Activated naive CD4-positive, alpha-beta T cell treated with anti-CD3 and anti-CD28 coated beads, Interleukin-2, amount 50 U/mL, for 72 hours (primary cell): ENCODE measurements around the gene COG8. TPM values are rescaled to one million over a fixed set of nuclear protein-coding genes. Genes with fewer than 3 reads are reported as not detected.
"Not testable (repeated sequence)": the region's sequence is repeated elsewhere in the genome, so short reads cannot be mapped to it uniquely, and the experiment has no call there.

Source experiments
- ATAC-seq, 2 donors: fragments of 150-1000 bp; cut with Tn5 transposase; 2 replicates each; pipeline ENCODE4 v1.10.0; 2021; ENCODE audit warnings: mild to moderate bottlenecking in 2 of 2, moderate library complexity in 2 of 2
- DNase-seq, 2 donors: peaks; one replicate each; pipeline ENCODE4 v3.0.0; 2021 to 2022; ENCODE audit warnings: low spot score in 2 of 2
- H3K27ac Mint-ChIP-seq, 2 donors: one replicate each; pipeline ENCODE4 v1.8.0; 2022; ENCODE audit warnings: mild to moderate bottlenecking in 2 of 2, mixed read lengths in 2 of 2
- H3K36me3 Mint-ChIP-seq, 2 donors: one replicate each; pipeline ENCODE4 v1.8.0; 2022; ENCODE audit warnings: mixed read lengths in 2 of 2
- H3K9me3 Mint-ChIP-seq, 2 donors: one replicate each; pipeline ENCODE4 v1.8.0; 2022; ENCODE audit warnings: mixed read lengths in 2 of 2
- total RNA-seq, 2 donors: library from RNA; stranded (reverse); gene quantifications; one replicate each; pipeline ENCODE4 v1.2.3, GENCODE V29; 2022

Gene COG8
- total RNA-seq, 2 donors from 2014 or later = 26.9 to 28.2 TPM

- peak in 1 of 2 donors; percentile 44 for DNase-seq
- Mint-ChIP-seq H3K27ac (peak overlapping the region in 1 of 2 donors; percentile 78), H3K36me3 (peaks cover 13% of the 10 kb centered on the region in 2 donors), H3K9me3 (no peaks in the 10 kb centered on the region)
- ATAC-seq = no peak
These were observed 23.7 kb downstream of the COG8 start for GRCh38 chr16:69315486-69316311.

- DNase-seq (peak in 1 of 2 donors; percentile 30), ATAC-seq (no peak)
- peaks cover 10 to 11% of the 10 kb centered on the region in 2 donors for H3K36me3 Mint-ChIP-seq
- H3K9me3 Mint-ChIP-seq = no peaks in the 10 kb centered on the region
- no peak overlapping the region for H3K27ac Mint-ChIP-seq
These were observed 24.8 kb downstream of the COG8 start for GRCh38 chr16:69314534-69314933.

GRCh38 chr16:69313469-69313868 lies 25.9 kb downstream of the COG8 start:
- no peak for DNase-seq
- H3K27ac Mint-ChIP-seq = peak overlapping the region; percentile 55 to 69
- peaks cover 7% of the 10 kb centered on the region in 2 donors for H3K36me3 Mint-ChIP-seq
- H3K9me3 Mint-ChIP-seq = no peaks in the 10 kb centered on the region
- ATAC-seq = no peak

GRCh38 chr16:69311533-69312387 lies 27.6 kb downstream of the COG8 start:
- H3K27ac Mint-ChIP-seq = peak overlapping the region; percentile 91 to 100
- H3K9me3 Mint-ChIP-seq = no peaks in the 10 kb centered on the region
- DNase-seq = peak in 1 of 2 donors; percentile 57
- peaks cover 7% of the 10 kb centered on the region in 2 donors for H3K36me3 Mint-ChIP-seq
- ATAC-seq = peak; percentile 56 to 65

GRCh38 chr16:69310653-69311532 lies 28.5 kb downstream of the COG8 start, which contains the start of gene VPS4A:
VPS4A (plus strand) TSS chr16:69311350; CDS start chr16:69311512, 162 bp downstream.
- DNase-seq (peak; percentile 97 to 100), ATAC-seq (peak; percentile 95 to 96)
- no peaks in the 10 kb centered on the region for H3K9me3 Mint-ChIP-seq
- H3K36me3 Mint-ChIP-seq = peaks cover 7% of the 10 kb centered on the region in 2 donors
- H3K27ac Mint-ChIP-seq = peak within 1 kb of the TSS; percentile 91 to 100

- Mint-ChIP-seq H3K36me3 (peaks cover 7% of the 10 kb centered on the region in 2 donors), H3K27ac (no peak overlapping the region), H3K9me3 (no peaks in the 10 kb centered on the region)
- DNase-seq (peak in 1 of 2 donors; percentile 44), ATAC-seq (no peak)
These were observed 30.0 kb downstream of the COG8 start for GRCh38 chr16:69309316-69309715.

GRCh38 chr16:69307856-69308255 lies 31.5 kb downstream of the COG8 start:
- DNase-seq = no peak

GRCh38 chr16:69307091-69307490 lies 32.3 kb downstream of the COG8 start:
- Mint-ChIP-seq H3K9me3 (no peaks in the 10 kb centered on the region), H3K27ac (no peak overlapping the region), H3K36me3 (peaks cover 5 to 6% of the 10 kb centered on the region in 2 donors)
- no peak for DNase-seq
- ATAC-seq = no peak

More at GRCh38 chr16:69307856-69308255, 31.5 kb downstream of the COG8 start:
- no peak for ATAC-seq
- Mint-ChIP-seq H3K9me3 (no peaks in the 10 kb centered on the region), H3K36me3 (peaks cover 7% of the 10 kb centered on the region in 2 donors), H3K27ac (no peak overlapping the region)

- no peak overlapping the region for H3K27ac Mint-ChIP-seq
- DNase-seq (no peak), ATAC-seq (no peak)
- H3K36me3 Mint-ChIP-seq = no peaks in the 10 kb centered on the region
- no peaks in the 10 kb centered on the region for H3K9me3 Mint-ChIP-seq
These were observed 33.3 kb downstream of the COG8 start for GRCh38 chr16:69306031-69306430.

GRCh38 chr16:69302301-69302700 lies 37.1 kb downstream of the COG8 start:
- Mint-ChIP-seq H3K27ac (no peak overlapping the region), H3K36me3 (no peaks in the 10 kb centered on the region), H3K9me3 (no peaks in the 10 kb centered on the region)
- ATAC-seq (no peak), DNase-seq (no peak)

- ATAC-seq (no peak), DNase-seq (no peak)
- no peaks in the 10 kb centered on the region for H3K36me3 Mint-ChIP-seq
- H3K27ac Mint-ChIP-seq = no peak overlapping the region
- H3K9me3 Mint-ChIP-seq = no peaks in the 10 kb centered on the region
These were observed 37.5 kb downstream of the COG8 start for GRCh38 chr16:69301861-69302260.

GRCh38 chr16:69301187-69301586 lies 38.2 kb downstream of the COG8 start:
- no peak overlapping the region for H3K27ac Mint-ChIP-seq
- ATAC-seq = no peak
- H3K36me3 Mint-ChIP-seq = no peaks in the 10 kb centered on the region
- no peaks in the 10 kb centered on the region for H3K9me3 Mint-ChIP-seq
- DNase-seq = no peak

GRCh38 chr16:69298261-69298660 lies 41.1 kb downstream of the COG8 start:
- Mint-ChIP-seq H3K36me3 (no peaks in the 10 kb centered on the region), H3K9me3 (no peaks in the 10 kb centered on the region), H3K27ac (no peak overlapping the region)
- ATAC-seq (no peak), DNase-seq (no peak)

GRCh38 chr16:69296771-69297170 lies 42.6 kb downstream of the COG8 start:
- not testable (repeated sequence) for H3K9me3 Mint-ChIP-seq, DNase-seq, ATAC-seq, H3K36me3 Mint-ChIP-seq, H3K27ac Mint-ChIP-seq

- H3K27ac Mint-ChIP-seq = no peak overlapping the region
- ATAC-seq (no peak), DNase-seq (no peak)
- H3K9me3 Mint-ChIP-seq = no peaks in the 10 kb centered on the region
- H3K36me3 Mint-ChIP-seq = no peaks in the 10 kb centered on the region
These were observed 45.3 kb downstream of the COG8 start for GRCh38 chr16:69294051-69294450.

- DNase-seq = no peak
- ATAC-seq = peak; percentile 22 to 78
- H3K36me3 Mint-ChIP-seq = no peaks in the 10 kb centered on the region
- H3K27ac Mint-ChIP-seq = no peak overlapping the region
- no peaks in the 10 kb centered on the region for H3K9me3 Mint-ChIP-seq
These were observed 46.0 kb downstream of the COG8 start for GRCh38 chr16:69293401-69293800.
